K562 (cell line): ENCODE results near the gene RSPH1. TPM values are rescaled to one million over a fixed set of nuclear protein-coding genes. Genes with fewer than 3 reads are reported as not detected.
A peak's percentile ranks its signal among the peaks of the same experiment; 100 is the strongest.

Experiments used
- ATAC-seq: fragments of 200-7000 bp; cut with Tn5 transposase; 3 replicates; pipeline ENCODE4 v1.9.1; 2020; ENCODE audit warnings: moderate library complexity
- BruUV-seq: library from RNA; stranded (reverse); fragments of 400-500 nt; replicated peaks from 2 replicates; lab custom pipeline; 2021; lab: Mats Ljungman, UMichigan
- CTCF ChIA-PET: fragments of 300-600 bp; formaldehyde crosslinking; extraction: SDS; loops from one replicate; lab custom pipeline; 2021; ENCODE audit warnings: low intra/inter-chr PET ratio; lab: Yijun Ruan, JAX
- POLR2A ChIA-PET: fragments of 300-600, 350-650 bp; sonication (Branson Sonifier 250); formaldehyde crosslinking; extraction: SDS; loops from one replicate; lab custom pipeline; 2021; ENCODE audit warnings: antibody characterized with exemption, inconsistent platforms; lab: Yijun Ruan, JAX
- DNase-seq, 4 experiments: peaks; one replicate each; pipeline versions ENCODE4 v3.0.0 to v3.0.0-alpha.2; 2011 to 2018; ENCODE audit warnings: low spot score in 3 of 4, mixed read lengths in 3 of 4; ENCODE audit errors: extremely low read depth in 1 of 4
- FAIRE-seq: peaks from 2 replicates; lab custom pipeline; 2011; peaks lifted over from hg19 to GRCh38; lab: Jason Lieb, UNC
- H2AFZ ChIP-seq: 2 replicates; pipeline ENCODE4 v1.6.0; 2011; ENCODE audit warnings: low read depth, low read length, control low read depth, inconsistent platforms
- H3K27ac ChIP-seq: fragments of 200-600 bp; 3 replicates; pipeline ENCODE4 v1.8.0; 2011; ENCODE audit warnings: low read depth, mild to moderate bottlenecking, control low read depth, inconsistent platforms, low read length, moderate library complexity, mixed read lengths; ENCODE audit errors: extremely low read depth
- H3K27me3 ChIP-seq, 2 experiments: fragments of 300-600 bp in 1 of 2; 2 replicates in 1 of 2; 3 replicates in 1 of 2; pipeline versions ENCODE4 v1.6.0 to v1.8.0; 2011; ENCODE audit warnings: inconsistent platforms in 2 of 2, low read length in 2 of 2, mild to moderate bottlenecking in 1 of 2, mixed read lengths in 1 of 2, moderate library complexity in 1 of 2; ENCODE audit not compliant: control insufficient read depth in 2 of 2, insufficient read depth in 2 of 2
- H3K36me3 ChIP-seq: fragments of 300-600 bp; 3 replicates; pipeline ENCODE4 v1.8.0; 2011; ENCODE audit warnings: mild to moderate bottlenecking, low read length, inconsistent platforms; ENCODE audit not compliant: control insufficient read depth, insufficient read depth
- H3K4me1 ChIP-seq, 2 experiments: fragments of 200-600 bp in 1 of 2; replicated peaks in 1 of 2; 2 replicates in 1 of 2; 3 replicates in 1 of 2; pipeline versions ENCODE4 v1.5.1 to v1.8.0; 2011; ENCODE audit warnings: inconsistent platforms in 2 of 2, low read length in 2 of 2, mild to moderate bottlenecking in 1 of 2, mixed read lengths in 1 of 2, moderate library complexity in 1 of 2; ENCODE audit not compliant: control insufficient read depth in 2 of 2, insufficient read depth in 2 of 2
- H3K4me2 ChIP-seq: 2 replicates; pipeline ENCODE4 v1.6.1; 2011; ENCODE audit warnings: low read length, control low read depth, inconsistent platforms, mixed read lengths; ENCODE audit not compliant: insufficient read depth
- H3K4me3 ChIP-seq: fragments of 200-600 bp; sonication (generic), shearing (Covaris generic); 2 replicates; pipeline ENCODE4 v1.5.1; 2016; ENCODE audit warnings: control low read depth, inconsistent platforms
- H3K79me2 ChIP-seq: fragments of 200-600 bp; 3 replicates; pipeline ENCODE4 v1.8.0; 2011; ENCODE audit warnings: low read length, inconsistent platforms; ENCODE audit not compliant: control insufficient read depth, insufficient read depth
- H3K9ac ChIP-seq, 2 experiments: 2 replicates each; pipeline versions ENCODE4 v1.6.0 to v1.6.1; 2011; ENCODE audit warnings: low read depth in 2 of 2, low read length in 2 of 2, control low read depth in 1 of 2, inconsistent platforms in 1 of 2, mild to moderate bottlenecking in 1 of 2, mixed read lengths in 1 of 2; ENCODE audit not compliant: insufficient read depth in 1 of 2
- H3K9me1 ChIP-seq: one replicate; pipeline ENCODE4 v1.6.0; 2011; ENCODE audit warnings: inconsistent platforms, mild to moderate bottlenecking, low read length, moderate library complexity; ENCODE audit not compliant: control insufficient read depth, insufficient read depth
- H3K9me3 ChIP-seq: replicated peaks from 2 replicates; pipeline ENCODE4 v1.5.1; 2011; ENCODE audit warnings: low read depth, low read length, inconsistent platforms; ENCODE audit not compliant: control insufficient read depth, insufficient read depth
- H4K20me1 ChIP-seq: replicated peaks from 2 replicates; pipeline ENCODE4 v1.6.1; 2011; ENCODE audit warnings: low read length, inconsistent platforms, mixed read lengths; ENCODE audit not compliant: control insufficient read depth, insufficient read depth
- EHMT2 ChIP-seq: fragments of 450-650 bp; IDR thresholded peaks from 2 replicates; pipeline ENCODE4 v1.6.1; 2018; ENCODE audit warnings: antibody characterized with exemption
- SIN3A ChIP-seq, 2 experiments: fragments of 150-350 bp in 1 of 2; IDR thresholded peaks; 2 replicates each; pipeline ENCODE4 v1.6.1; 2011 to 2016; ENCODE audit warnings: borderline replicate concordance in 2 of 2, low read depth in 2 of 2, low read length in 2 of 2, mild to moderate bottlenecking in 2 of 2, moderate library complexity in 2 of 2; ENCODE audit not compliant: control insufficient read depth in 1 of 2
- SIX5 ChIP-seq, 2 experiments: IDR thresholded peaks; 2 replicates each; pipeline ENCODE4 v1.6.1; 2011; ENCODE audit warnings: low read length in 2 of 2, borderline replicate concordance in 1 of 2, low read depth in 1 of 2, mild to moderate bottlenecking in 1 of 2, moderate library complexity in 1 of 2; ENCODE audit not compliant: insufficient read depth in 1 of 2
- YY1 ChIP-seq, 3 experiments: IDR thresholded peaks; 2 replicates each; pipeline ENCODE4 v1.6.1; 2011; ENCODE audit warnings: low read length in 2 of 3, mild to moderate bottlenecking in 2 of 3, moderate library complexity in 2 of 3, borderline replicate concordance in 1 of 3, control low read depth in 1 of 3, low read depth in 1 of 3; ENCODE audit not compliant: insufficient read depth in 3 of 3, insufficient replicate concordance in 2 of 3, control insufficient read depth in 1 of 3, insufficient read length in 1 of 3; ENCODE audit errors: extremely low read depth in 1 of 3
- ZNF354B ChIP-seq: fragments of 250-450 bp; sonication (Bioruptor Pico); IDR thresholded peaks from 2 replicates; pipeline ENCODE4 v1.4.0; 2020
- WGBS: fragments of 100-300 bp; shearing (Covaris generic); methylation state at CpG from one replicate; pipeline ENCODE4 v1.1.6; 2016; ENCODE audit warnings: low coverage, mixed read lengths; ENCODE audit not compliant: insufficient coverage; ENCODE audit errors: missing lambda C conversion rate; 5-methylcytosine and 5-hydroxymethylcytosine counted together
- in situ Hi-C: fragments of 300-500 bp; cut with MboI; formaldehyde crosslinking; loops from 4 replicates; pipeline ENCODE4 v1.15.0; 2018; ENCODE audit warnings: inconsistent platforms, mixed read lengths
- intact Hi-C: fragments of 100-400 bp; cut with micrococcal nuclease; formaldehyde crosslinking; loops from 2 replicates; pipeline ENCODE4 v1.14.2; 2022
- polyA plus RNA-seq, 8 experiments: library from polyadenylated mRNA; depleted of rRNA in 4 of 8; stranded (reverse) in 5 of 8; unstranded in 3 of 8; fragments of >200 nt; fragmentation: Nextera tagmentation in 2 of 8; fragmentation: Illumina TruSeq in 1 of 8; extraction: Ambion mirVana in 2 of 8; extraction: Trizol in 1 of 8; gene quantifications; 2 replicates each; pipeline versions ENCODE4 v1.2.1 to v1.2.3, GENCODE V29; 2011 to 2014; ENCODE audit warnings: inconsistent platforms in 1 of 8, missing spikeins in 1 of 8
- total RNA-seq, 7 experiments: library from RNA; depleted of rRNA in 6 of 7; stranded (reverse); fragments of >200 nt in 6 of 7; fragmentation: Illumina TruSeq in 2 of 7; extraction: Trizol in 2 of 7; gene quantifications; 2 replicates each; pipeline versions ENCODE4 v1.2.1 to v1.2.3, GENCODE V29; 2011 to 2021; ENCODE audit warnings: low replicate concordance in 1 of 7
- TF ChIP-seq, protein P1 (sequence below), 2 experiments: fragments of 450-650 bp; IDR thresholded peaks; 2 replicates each; pipeline ENCODE4 v1.6.1; 2018; ENCODE audit warnings: mild to moderate bottlenecking in 2 of 2, low read depth in 1 of 2; ENCODE audit not compliant: partially characterized antibody in 2 of 2
- TF ChIP-seq, protein P2 (sequence below), 2 experiments: fragments of 450-650 bp; formaldehyde crosslinking in 1 of 2; IDR thresholded peaks; 2 replicates each; pipeline versions ENCODE4 v1.4.0 to v1.6.1; 2014 to 2020; ENCODE audit warnings: mild to moderate bottlenecking in 2 of 2, borderline replicate concordance in 1 of 2, low read depth in 1 of 2

RSPH1 gene
- total and polyA plus RNA-seq, 9 of the 15 experiments (the other 6 are each of a cell fraction or from before 2014, with no cell fraction given), result 0.17 TPM; not detected in 8

DNA sequence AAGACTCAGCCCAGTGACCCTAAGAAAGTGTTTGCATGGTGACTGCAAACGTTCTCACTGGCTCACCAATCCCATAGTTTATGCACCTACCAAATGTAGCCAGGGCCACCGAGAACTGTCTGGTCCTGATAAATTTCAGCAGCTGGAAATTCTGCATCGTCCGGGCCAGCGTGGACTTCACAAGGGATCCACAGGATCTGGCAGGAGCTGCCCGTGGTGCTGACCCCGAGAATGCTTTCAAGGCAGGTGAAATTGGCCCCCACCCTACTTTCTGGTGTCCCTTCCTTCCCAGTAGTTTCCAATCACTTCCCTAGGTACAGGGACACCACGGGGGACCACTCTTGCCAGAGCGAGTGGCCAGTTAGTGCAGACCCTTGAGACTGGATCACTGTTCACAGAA is 66.2 kb downstream of the RSPH1 start:
- DNase-seq (no peak), ATAC-seq (no peak), FAIRE-seq (no peak)
- Histone ChIP-seq H3K4me2 (no peak overlapping the region), H4K20me1 (no peaks in the 10 kb centered on the region; the same call in 1 of the 2 replicates), H3K36me3 (no peaks in the 10 kb centered on the region), H3K9me3 (no peaks in the 10 kb centered on the region), H2AFZ (no peak overlapping the region), H3K4me3 (no peak overlapping the region), H3K27me3 (peaks cover 0 to 10% of the 10 kb centered on the region in 2 experiments; a peak in 2 of 5 replicates), H3K79me2 (no peaks in the 10 kb centered on the region), H3K4me1 (peaks cover 13 to 23% of the 10 kb centered on the region in 2 experiments; a peak in 4 of 5 replicates), H3K27ac (no peak overlapping the region), H3K9me1 (no peaks in the 10 kb centered on the region), H3K9ac (no peak overlapping the region)
- ChIA-PET CTCF (no interaction called here), POLR2A (interaction anchor here (0.6 to 1.2 kb wide), 3 partner anchors 14 to 52 kb away, joined by 3 to 4 read pairs (median 3); no protein-coding TSS in a partner anchor)
- intact Hi-C loops (no loop called here), in situ Hi-C loops (no loop called here)
- 5% methylated on average over 9 of the region's 9 CpGs for WGBS
- no TSS peak for BruUV-seq
- TF ChIP-seq EHMT2 (peak; percentile 91), YY1 (IDR thresholded peaks at IDR 0.05; ENCODE audit: borderline replicate concordance in 1 of 3, control insufficient read depth in 1 of 3, extremely low read depth in 1 of 3, insufficient read depth in 3 of 3, insufficient read length in 1 of 3, insufficient replicate concordance in 2 of 3, low read depth in 1 of 3, low read length in 2 of 3) (no peak), ZNF354B (CRISPR knock-in tag) (no peak), SIN3A (IDR thresholded peaks at IDR 0.05; ENCODE audit: borderline replicate concordance in 2 of 2, control insufficient read depth in 1 of 2, low read depth in 2 of 2, low read length in 2 of 2) (peak in 1 of 2 experiments; percentile 36; a peak in 1 of 4 replicates), SIX5 (IDR thresholded peaks at IDR 0.05; ENCODE audit: borderline replicate concordance in 1 of 2, insufficient read depth in 1 of 2, low read depth in 1 of 2, low read length in 2 of 2) (no peak)
- TF ChIP-seq, protein P1, sequence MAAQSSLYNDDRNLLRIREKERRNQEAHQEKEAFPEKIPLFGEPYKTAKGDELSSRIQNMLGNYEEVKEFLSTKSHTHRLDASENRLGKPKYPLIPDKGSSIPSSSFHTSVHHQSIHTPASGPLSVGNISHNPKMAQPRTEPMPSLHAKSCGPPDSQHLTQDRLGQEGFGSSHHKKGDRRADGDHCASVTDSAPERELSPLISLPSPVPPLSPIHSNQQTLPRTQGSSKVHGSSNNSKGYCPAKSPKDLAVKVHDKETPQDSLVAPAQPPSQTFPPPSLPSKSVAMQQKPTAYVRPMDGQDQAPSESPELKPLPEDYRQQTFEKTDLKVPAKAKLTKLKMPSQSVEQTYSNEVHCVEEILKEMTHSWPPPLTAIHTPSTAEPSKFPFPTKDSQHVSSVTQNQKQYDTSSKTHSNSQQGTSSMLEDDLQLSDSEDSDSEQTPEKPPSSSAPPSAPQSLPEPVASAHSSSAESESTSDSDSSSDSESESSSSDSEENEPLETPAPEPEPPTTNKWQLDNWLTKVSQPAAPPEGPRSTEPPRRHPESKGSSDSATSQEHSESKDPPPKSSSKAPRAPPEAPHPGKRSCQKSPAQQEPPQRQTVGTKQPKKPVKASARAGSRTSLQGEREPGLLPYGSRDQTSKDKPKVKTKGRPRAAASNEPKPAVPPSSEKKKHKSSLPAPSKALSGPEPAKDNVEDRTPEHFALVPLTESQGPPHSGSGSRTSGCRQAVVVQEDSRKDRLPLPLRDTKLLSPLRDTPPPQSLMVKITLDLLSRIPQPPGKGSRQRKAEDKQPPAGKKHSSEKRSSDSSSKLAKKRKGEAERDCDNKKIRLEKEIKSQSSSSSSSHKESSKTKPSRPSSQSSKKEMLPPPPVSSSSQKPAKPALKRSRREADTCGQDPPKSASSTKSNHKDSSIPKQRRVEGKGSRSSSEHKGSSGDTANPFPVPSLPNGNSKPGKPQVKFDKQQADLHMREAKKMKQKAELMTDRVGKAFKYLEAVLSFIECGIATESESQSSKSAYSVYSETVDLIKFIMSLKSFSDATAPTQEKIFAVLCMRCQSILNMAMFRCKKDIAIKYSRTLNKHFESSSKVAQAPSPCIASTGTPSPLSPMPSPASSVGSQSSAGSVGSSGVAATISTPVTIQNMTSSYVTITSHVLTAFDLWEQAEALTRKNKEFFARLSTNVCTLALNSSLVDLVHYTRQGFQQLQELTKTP (IDR thresholded peaks at IDR 0.05; ENCODE audit: low read depth in 1 of 2, partially characterized antibody in 2 of 2), result peak in 1 of 2 experiments; percentile 33
- TF ChIP-seq, protein P2, sequence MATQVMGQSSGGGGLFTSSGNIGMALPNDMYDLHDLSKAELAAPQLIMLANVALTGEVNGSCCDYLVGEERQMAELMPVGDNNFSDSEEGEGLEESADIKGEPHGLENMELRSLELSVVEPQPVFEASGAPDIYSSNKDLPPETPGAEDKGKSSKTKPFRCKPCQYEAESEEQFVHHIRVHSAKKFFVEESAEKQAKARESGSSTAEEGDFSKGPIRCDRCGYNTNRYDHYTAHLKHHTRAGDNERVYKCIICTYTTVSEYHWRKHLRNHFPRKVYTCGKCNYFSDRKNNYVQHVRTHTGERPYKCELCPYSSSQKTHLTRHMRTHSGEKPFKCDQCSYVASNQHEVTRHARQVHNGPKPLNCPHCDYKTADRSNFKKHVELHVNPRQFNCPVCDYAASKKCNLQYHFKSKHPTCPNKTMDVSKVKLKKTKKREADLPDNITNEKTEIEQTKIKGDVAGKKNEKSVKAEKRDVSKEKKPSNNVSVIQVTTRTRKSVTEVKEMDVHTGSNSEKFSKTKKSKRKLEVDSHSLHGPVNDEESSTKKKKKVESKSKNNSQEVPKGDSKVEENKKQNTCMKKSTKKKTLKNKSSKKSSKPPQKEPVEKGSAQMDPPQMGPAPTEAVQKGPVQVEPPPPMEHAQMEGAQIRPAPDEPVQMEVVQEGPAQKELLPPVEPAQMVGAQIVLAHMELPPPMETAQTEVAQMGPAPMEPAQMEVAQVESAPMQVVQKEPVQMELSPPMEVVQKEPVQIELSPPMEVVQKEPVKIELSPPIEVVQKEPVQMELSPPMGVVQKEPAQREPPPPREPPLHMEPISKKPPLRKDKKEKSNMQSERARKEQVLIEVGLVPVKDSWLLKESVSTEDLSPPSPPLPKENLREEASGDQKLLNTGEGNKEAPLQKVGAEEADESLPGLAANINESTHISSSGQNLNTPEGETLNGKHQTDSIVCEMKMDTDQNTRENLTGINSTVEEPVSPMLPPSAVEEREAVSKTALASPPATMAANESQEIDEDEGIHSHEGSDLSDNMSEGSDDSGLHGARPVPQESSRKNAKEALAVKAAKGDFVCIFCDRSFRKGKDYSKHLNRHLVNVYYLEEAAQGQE (IDR thresholded peaks at IDR 0.05; ENCODE audit: borderline replicate concordance), result peak; percentile 96
- TF ChIP-seq, protein P2 (CRISPR knock-in tag; IDR thresholded peaks at IDR 0.05; ENCODE audit: low read depth), result peak; percentile 85
